T-helper 17 cell (primary cell): ENCODE data around the gene CNNM4. TPM values are rescaled to one million over a fixed set of nuclear protein-coding genes. Genes with fewer than 3 reads are reported as not detected.

Source experiments
- ATAC-seq: fragments of 150-1000 bp; cut with Tn5 transposase; 2 replicates; pipeline ENCODE4 v1.10.0; 2021; ENCODE audit warnings: mild to moderate bottlenecking, moderate library complexity
- DNase-seq, 3 donors: peaks; one replicate each; pipeline versions ENCODE4 v3.0.0 to v3.0.0-alpha.2; 2020 to 2021
- H3K9me3 ChIP-seq: one replicate; pipeline ENCODE4 v1.7.0; 2013; ENCODE audit warnings: low read length, mild to moderate bottlenecking; ENCODE audit not compliant: control insufficient read depth, poor library complexity, severe bottlenecking
- H3K27ac Mint-ChIP-seq: one replicate; pipeline ENCODE4 v1.8.0; 2022; ENCODE audit warnings: mild to moderate bottlenecking, moderate library complexity, mixed read lengths
- H3K27me3 Mint-ChIP-seq: one replicate; pipeline ENCODE4 v1.8.0; 2022; ENCODE audit warnings: mixed read lengths
- H3K36me3 Mint-ChIP-seq: one replicate; pipeline ENCODE4 v1.8.0; 2022; ENCODE audit warnings: low read depth, mixed read lengths
- H3K4me1 Mint-ChIP-seq: one replicate; pipeline ENCODE4 v1.8.0; 2022; ENCODE audit warnings: mild to moderate bottlenecking, mixed read lengths
- H3K4me3 Mint-ChIP-seq: one replicate; pipeline ENCODE4 v1.8.0; 2022; ENCODE audit warnings: mild to moderate bottlenecking, moderate library complexity, mixed read lengths
- total RNA-seq, 4 donors: library from RNA in 2 of 4; stranded (reverse) in 2 of 4; gene quantifications; one replicate each; pipeline ENCODE4 v1.2.3 and lab custom pipeline; 2022 to 2026

Gene CNNM4
- total RNA-seq, 2 donors from 2014 or later: 6.4 to 8.1 TPM

- peak overlapping the region; percentile 19 for H3K27ac Mint-ChIP-seq
- peak overlapping the region; percentile 15 for H3K4me3 Mint-ChIP-seq
- peaks cover 2% of the 10 kb centered on the region for H3K36me3 Mint-ChIP-seq
- no peaks in the 10 kb centered on the region for H3K9me3 ChIP-seq
- H3K4me1 Mint-ChIP-seq: peaks cover 44% of the 10 kb centered on the region
- DNase-seq (no peak), ATAC-seq (no peak)
- no peaks in the 10 kb centered on the region for H3K27me3 Mint-ChIP-seq
These were observed 99.0 kb downstream of the CNNM4 start for GRCh38 chr2:96859681-96860064.

- peaks cover 40% of the 10 kb centered on the region for H3K4me1 Mint-ChIP-seq
- H3K27me3 Mint-ChIP-seq: no peaks in the 10 kb centered on the region
- peaks cover 2% of the 10 kb centered on the region for H3K36me3 Mint-ChIP-seq
- no peaks in the 10 kb centered on the region for H3K9me3 ChIP-seq
- peak overlapping the region; percentile 12 for H3K4me3 Mint-ChIP-seq
- ATAC-seq (no peak), DNase-seq (no peak)
- H3K27ac Mint-ChIP-seq: no peak overlapping the region
These were observed 99.6 kb downstream of the CNNM4 start for GRCh38 chr2:96860065-96861029.

- H3K9me3 ChIP-seq: no peaks in the 10 kb centered on the region
- H3K4me1 Mint-ChIP-seq: peaks cover 37% of the 10 kb centered on the region
- no peak for DNase-seq
- H3K4me3 Mint-ChIP-seq: no peak overlapping the region
- no peaks in the 10 kb centered on the region for H3K27me3 Mint-ChIP-seq
- peaks cover 2% of the 10 kb centered on the region for H3K36me3 Mint-ChIP-seq
- no peak for ATAC-seq
- no peak overlapping the region for H3K27ac Mint-ChIP-seq
These were observed 100.4 kb downstream of the CNNM4 start for GRCh38 chr2:96861074-96861473.

Other genes starting within 250 kb of the CNNM4 start
- 100 to 1,000 TPM; 126 to 139 TPM for gene ARID5A, start 224.2 kb upstream of the CNNM4 start, total RNA-seq
- 10 to 100 TPM; 57.4 to 61.2 TPM for gene KANSL3, start 122.6 kb upstream of the CNNM4 start, total RNA-seq
- not detected for gene FER1L5, start 118.1 kb upstream of the CNNM4 start, total RNA-seq
- gene LMAN2L, start 20.8 kb upstream of the CNNM4 start, total RNA-seq: 1 to 10 TPM; 3.6 to 7.1 TPM
- gene CNNM3, start 55.4 kb downstream of the CNNM4 start, total RNA-seq: 10 to 100 TPM; 30.8 to 39.5 TPM
- gene ANKRD23, start 83.1 kb downstream of the CNNM4 start, total RNA-seq: 10 to 100 TPM in 1 of 2 donors, 1 to 10 TPM in 1; 7.6 to 11.2 TPM
- 10 to 100 TPM; 16.8 to 18.6 TPM for gene ANKRD39, start 97.1 kb downstream of the CNNM4 start, total RNA-seq
- gene SEMA4C, start 109.2 kb downstream of the CNNM4 start, total RNA-seq: 10 to 100 TPM; 25.5 to 30.9 TPM
- not detected for gene FAM178B, start 225.7 kb downstream of the CNNM4 start, total RNA-seq